WTC11 (cell line): ENCODE measurements around the gene GCAT. TPM values are rescaled to one million over a fixed set of nuclear protein-coding genes. Genes with fewer than 3 reads are reported as not detected.

Experiments used
- ATAC-seq: fragments of 200-7000 bp; cut with Tn5 transposase; 2 replicates; pipeline ENCODE4 v1.10.0; 2021; ENCODE audit warnings: mild to moderate bottlenecking, moderate library complexity
- CTCF ChIA-PET: fragments of 300-600 bp; sonication (Branson Sonifier 250); formaldehyde crosslinking; loops from one replicate; lab custom pipeline; 2021; ENCODE audit warnings: antibody characterized with exemption; lab: Charles Lee
- POLR2A ChIA-PET: fragments of 350-600 bp; sonication (Branson Sonifier 250); formaldehyde crosslinking; loops from one replicate; lab custom pipeline; 2021; ENCODE audit warnings: antibody characterized with exemption; lab: Charles Lee
- DNase-seq: peaks from one replicate; pipeline ENCODE4 v3.0.0; 2021; ENCODE audit warnings: low spot score
- H3K27ac Mint-ChIP-seq: 2 replicates; pipeline ENCODE4 v1.8.0; 2021; ENCODE audit warnings: mixed read lengths
- H3K27me3 Mint-ChIP-seq: 2 replicates; pipeline ENCODE4 v1.8.0; 2021; ENCODE audit warnings: low read depth, mild to moderate bottlenecking, moderate library complexity, mixed read lengths
- H3K36me3 Mint-ChIP-seq: 2 replicates; pipeline ENCODE4 v1.8.0; 2021; ENCODE audit warnings: mixed read lengths
- H3K4me1 Mint-ChIP-seq: 2 replicates; pipeline ENCODE4 v1.8.0; 2022; ENCODE audit warnings: mixed read lengths
- H3K4me3 Mint-ChIP-seq: 2 replicates; pipeline ENCODE4 v1.8.0; 2021; ENCODE audit warnings: mild to moderate bottlenecking, moderate library complexity, mixed read lengths
- H3K9me3 Mint-ChIP-seq: 2 replicates; pipeline ENCODE4 v1.8.0; 2021; ENCODE audit warnings: mixed read lengths
- CDX4 ChIP-seq: fragments of 250-450 bp; sonication (Bioruptor Pico); IDR thresholded peaks from 2 replicates; pipeline ENCODE4 v1.9.0; 2021; ENCODE audit warnings: moderate library complexity, mild to moderate bottlenecking, inconsistent platforms, borderline replicate concordance
- CREM ChIP-seq: sonication (generic); formaldehyde crosslinking; IDR thresholded peaks from 2 replicates; pipeline ENCODE4 v1.8.1; 2022; ENCODE audit warnings: mild to moderate bottlenecking, missing genetic modification reagents, moderate library complexity
- E2F4 ChIP-seq: sonication (generic); formaldehyde crosslinking; IDR thresholded peaks from 2 replicates; pipeline ENCODE4 v1.8.1; 2022; ENCODE audit warnings: low read depth, mild to moderate bottlenecking, moderate library complexity, missing genetic modification reagents, borderline replicate concordance
- E2F5 ChIP-seq: sonication (generic); formaldehyde crosslinking; IDR thresholded peaks from 2 replicates; pipeline ENCODE4 v1.8.1; 2022; ENCODE audit warnings: mild to moderate bottlenecking, moderate library complexity, missing genetic modification reagents
- ELF4 ChIP-seq: sonication (generic); formaldehyde crosslinking; IDR thresholded peaks from 2 replicates; pipeline ENCODE4 v1.8.1; 2022; ENCODE audit warnings: low read depth, mild to moderate bottlenecking, moderate library complexity, missing genetic modification reagents
- ERG ChIP-seq: fragments of 250-450 bp; sonication (Bioruptor Pico); IDR thresholded peaks from 2 replicates; pipeline ENCODE4 v1.8.0; 2021; ENCODE audit warnings: mild to moderate bottlenecking
- FOXK1 ChIP-seq: sonication (generic); formaldehyde crosslinking; IDR thresholded peaks from 2 replicates; pipeline ENCODE4 v1.8.0; 2022; ENCODE audit warnings: mild to moderate bottlenecking, moderate library complexity, missing genetic modification reagents
- GRHL2 ChIP-seq: fragments of 250-450 bp; sonication (Bioruptor Pico); IDR thresholded peaks from 2 replicates; pipeline ENCODE4 v1.8.0; 2022; ENCODE audit warnings: mild to moderate bottlenecking, moderate library complexity; ENCODE audit not compliant: insufficient replicate concordance, severe bottlenecking
- KAT7 ChIP-seq: sonication (generic); formaldehyde crosslinking; IDR thresholded peaks from 2 replicates; pipeline ENCODE4 v1.8.1; 2023; ENCODE audit warnings: missing genetic modification reagents, mild to moderate bottlenecking, borderline replicate concordance
- NFATC4 ChIP-seq: fragments of 250-450 bp; sonication (Bioruptor Pico); IDR thresholded peaks from 2 replicates; pipeline ENCODE4 v1.9.0; 2021; ENCODE audit warnings: mild to moderate bottlenecking
- NFE2L1 ChIP-seq: sonication (generic); formaldehyde crosslinking; IDR thresholded peaks from 2 replicates; pipeline ENCODE4 v1.8.1; 2023; ENCODE audit warnings: missing genetic modification reagents
- NFYB ChIP-seq: sonication (generic); formaldehyde crosslinking; conservative IDR thresholded peaks from 2 replicates; pipeline ENCODE4 v1.8.0; 2022; ENCODE audit warnings: low read depth, missing genetic modification reagents
- STAT6 ChIP-seq: sonication (generic); formaldehyde crosslinking; conservative IDR thresholded peaks from 2 replicates; pipeline ENCODE4 v1.8.1; 2023; ENCODE audit warnings: mild to moderate bottlenecking, low read depth, missing genetic modification reagents, moderate library complexity
- TP53 ChIP-seq: sonication (generic); formaldehyde crosslinking; IDR thresholded peaks from 2 replicates; pipeline ENCODE4 v1.8.1; 2023; ENCODE audit warnings: mild to moderate bottlenecking, missing genetic modification reagents
- USF2 ChIP-seq: sonication (generic); formaldehyde crosslinking; IDR thresholded peaks from 2 replicates; pipeline ENCODE4 v1.8.1; 2023; ENCODE audit warnings: mild to moderate bottlenecking, missing genetic modification reagents, moderate library complexity
- ZMAT4 ChIP-seq: fragments of 250-450 bp; sonication (Bioruptor Pico); IDR thresholded peaks from 2 replicates; pipeline ENCODE4 v1.9.0; 2021; ENCODE audit warnings: mild to moderate bottlenecking
- ZNF121 ChIP-seq: sonication (generic); formaldehyde crosslinking; IDR thresholded peaks from 2 replicates; pipeline ENCODE4 v1.8.0; 2023; ENCODE audit warnings: missing genetic modification reagents
- ZNF263 ChIP-seq: sonication (generic); formaldehyde crosslinking; IDR thresholded peaks from 2 replicates; pipeline ENCODE4 v1.8.1; 2022; ENCODE audit warnings: low read depth, mild to moderate bottlenecking, moderate library complexity, missing genetic modification reagents
- total RNA-seq: library from RNA; stranded (reverse); gene quantifications from 3 replicates; pipeline ENCODE4 v1.2.3, GENCODE V29; 2021

GCAT gene
- total RNA-seq, 1 experiment from 2014 or later = 33.0 TPM

- ATAC-seq (no peak), DNase-seq (no peak)
- TF ChIP-seq NFYB (CRISPR knock-in tag) = no peak
- no peak for TF ChIP-seq FOXK1 (CRISPR knock-in tag)
- no peak for TF ChIP-seq ERG
- TF ChIP-seq ZNF121 (CRISPR knock-in tag) = no peak
- no peak for TF ChIP-seq ZNF263 (CRISPR knock-in tag)
- TF ChIP-seq E2F5 = no peak
- no peak for TF ChIP-seq TP53 (CRISPR knock-in tag)
- no peak for TF ChIP-seq ZMAT4 (CRISPR knock-in tag)
- no peak for TF ChIP-seq USF2 (CRISPR knock-in tag)
- H3K4me3 Mint-ChIP-seq = no peak overlapping the region
- H3K27me3 Mint-ChIP-seq = peaks cover 18% of the 10 kb centered on the region
- no peaks in the 10 kb centered on the region for H3K9me3 Mint-ChIP-seq
- H3K27ac Mint-ChIP-seq = no peak overlapping the region
- H3K36me3 Mint-ChIP-seq = peaks cover 17% of the 10 kb centered on the region
- peaks cover 15% of the 10 kb centered on the region for H3K4me1 Mint-ChIP-seq
- POLR2A ChIA-PET = no interaction called here
- CTCF ChIA-PET = no interaction called here
Measured at GRCh38 chr22:37774728-37775127, 33.0 kb upstream of the GCAT start.

- ATAC-seq (no peak), DNase-seq (no peak)
- ChIA-PET CTCF (interaction anchor here (0.7 to 1.4 kb wide), 5 partner anchors 9 to 214 kb away, joined by 3 to 5 read pairs (median 4); no protein-coding TSS in a partner anchor), POLR2A (no interaction called here)
- peak overlapping the region; percentile 78; the same call in 1 of the 2 replicates for H3K27ac Mint-ChIP-seq
- peaks cover 25% of the 10 kb centered on the region for H3K27me3 Mint-ChIP-seq
- TF ChIP-seq NFATC4 (CRISPR knock-in tag) (no peak), USF2 (CRISPR knock-in tag) (no peak), NFE2L1 (CRISPR knock-in tag) (no peak), E2F4 (no peak), GRHL2 (CRISPR knock-in tag) (no peak), ELF4 (CRISPR knock-in tag) (no peak), STAT6 (CRISPR knock-in tag) (no peak), CREM (CRISPR knock-in tag) (no peak), CDX4 (CRISPR knock-in tag) (no peak), KAT7 (CRISPR knock-in tag) (no peak)
- no peak overlapping the region for H3K4me3 Mint-ChIP-seq
- H3K4me1 Mint-ChIP-seq = peaks cover 16% of the 10 kb centered on the region
- no peaks in the 10 kb centered on the region for H3K9me3 Mint-ChIP-seq
- peaks cover 14% of the 10 kb centered on the region for H3K36me3 Mint-ChIP-seq
Measured at GRCh38 chr22:37775785-37776638, 31.7 kb upstream of the GCAT start.
